ENCODE results near the gene LPP.

GRCh38 chr3:188839187-188839695 is 685.3 kb downstream of the LPP start:
- TF ChIP-seq CTCF (IDR thresholded peaks at IDR 0.05; ENCODE audit: low read length): no peak
- no peak for TF ChIP-seq EZH2 (optimal IDR thresholded peaks at IDR 0.05; ENCODE audit: low read depth, low read length)

Data from MM.1S (cell line).